Neural cell (in vitro differentiated cells): ENCODE data around the gene DSG3. TPM values are rescaled to one million over a fixed set of nuclear protein-coding genes. Genes with fewer than 3 reads are reported as not detected.

Experiments
- H2AFZ ChIP-seq: fragments of 200-600, 300-800 bp; sonication (generic), shearing (Covaris generic); 2 replicates; pipeline ENCODE4 v1.6.0; 2014; ENCODE audit warnings: low read depth, mild to moderate bottlenecking, antibody characterized with exemption, low read length, moderate library complexity
- H3F3A ChIP-seq: fragments of 200-600 bp; shearing (Covaris generic); 2 replicates; pipeline ENCODE4 v1.6.1; 2016; ENCODE audit warnings: mild to moderate bottlenecking, moderate library complexity, mixed read lengths, antibody characterized with exemption, low read length; ENCODE audit not compliant: insufficient read depth, poor library complexity, severe bottlenecking
- H3K27ac ChIP-seq: fragments of 200-600, 300-800 bp; sonication (generic), shearing (Covaris generic); 2 replicates; pipeline ENCODE4 v1.5.1; 2014; ENCODE audit warnings: mild to moderate bottlenecking, low read length, moderate library complexity
- H3K27me3 ChIP-seq: fragments of 300-800, 200-600 bp; sonication (generic), shearing (Covaris generic); 2 replicates; pipeline ENCODE4 v1.6.0; 2014; ENCODE audit warnings: mild to moderate bottlenecking, low read depth, low read length, moderate library complexity; ENCODE audit not compliant: insufficient read depth
- H3K36me3 ChIP-seq: fragments of 300-800, 200-600 bp; sonication (generic), shearing (Covaris generic); 2 replicates; pipeline ENCODE4 v1.5.1; 2014; ENCODE audit warnings: mild to moderate bottlenecking, antibody characterized with exemption, low read length, moderate library complexity; ENCODE audit not compliant: insufficient read depth
- H3K4me2 ChIP-seq: fragments of 300-800, 200-600 bp; sonication (generic), shearing (Covaris generic); 2 replicates; pipeline ENCODE4 v1.6.0; 2014; ENCODE audit warnings: mild to moderate bottlenecking, low read length
- H3K4me3 ChIP-seq: fragments of 300-800, 200-600 bp; sonication (generic), shearing (Covaris generic); 2 replicates; pipeline ENCODE4 v1.5.1; 2014; ENCODE audit warnings: mild to moderate bottlenecking, low read length, moderate library complexity
- H3K79me2 ChIP-seq: fragments of 200-600 bp; shearing (Covaris generic); replicated peaks from 2 replicates; pipeline ENCODE4 v1.6.0; 2014; ENCODE audit warnings: mild to moderate bottlenecking, low read length, moderate library complexity; ENCODE audit not compliant: insufficient read depth
- H3K9ac ChIP-seq: fragments of 300-800, 200-600 bp; sonication (generic), shearing (Covaris generic); 2 replicates; pipeline ENCODE4 v1.6.1; 2016; ENCODE audit warnings: mild to moderate bottlenecking, low read length, mixed read lengths
- H3K9me2 ChIP-seq: fragments of 200-600 bp; shearing (Covaris generic); 2 replicates; pipeline ENCODE4 v1.6.1; 2016; ENCODE audit warnings: mild to moderate bottlenecking, low read length, mixed read lengths; ENCODE audit not compliant: insufficient read depth
- H3K9me3 ChIP-seq: fragments of 200-600, 300-800 bp; sonication (generic), shearing (Covaris generic); 2 replicates; pipeline ENCODE4 v1.6.1; 2016; ENCODE audit warnings: mild to moderate bottlenecking, mixed run types, low read length, moderate library complexity, mixed read lengths
- H4K20me1 ChIP-seq: fragments of 200-600 bp; shearing (Covaris generic); 2 replicates; pipeline ENCODE4 v1.6.1; 2016; ENCODE audit warnings: mild to moderate bottlenecking, mixed run types; ENCODE audit not compliant: insufficient read depth
- EZH2 ChIP-seq: fragments of 200-600, 300-800 bp; shearing (Covaris generic), sonication (generic); IDR thresholded peaks from 2 replicates; pipeline ENCODE4 v1.6.1; 2014; ENCODE audit warnings: antibody characterized with exemption, low read length, borderline replicate concordance, mild to moderate bottlenecking; ENCODE audit not compliant: insufficient read depth, poor library complexity, severe bottlenecking
- MXI1 ChIP-seq: fragments of 450-650 bp; conservative IDR thresholded peaks from 2 replicates; pipeline ENCODE4 v1.6.1; 2014; ENCODE audit warnings: antibody characterized with exemption, mild to moderate bottlenecking; ENCODE audit not compliant: poor library complexity, severe bottlenecking
- RAD21 ChIP-seq: fragments of 450-650 bp; conservative IDR thresholded peaks from 2 replicates; pipeline ENCODE4 v1.6.1; 2014; ENCODE audit warnings: antibody characterized with exemption, mild to moderate bottlenecking, moderate library complexity
- SMC3 ChIP-seq: fragments of 450-650 bp; conservative IDR thresholded peaks from 2 replicates; pipeline ENCODE4 v1.6.1; 2014; ENCODE audit warnings: antibody characterized with exemption, mild to moderate bottlenecking, moderate library complexity; ENCODE audit not compliant: poor library complexity
- TAF1 ChIP-seq: IDR thresholded peaks from 2 replicates; pipeline ENCODE4 v1.6.1; 2012; ENCODE audit warnings: low read depth
- polyA plus RNA-seq: library from polyadenylated mRNA; depleted of rRNA; stranded (reverse); fragments of >200 nt; gene quantifications from 2 replicates; pipeline ENCODE4 v1.2.3, GENCODE V29; 2014
- TF ChIP-seq, protein P1 (sequence below): fragments of 450-650 bp; IDR thresholded peaks from 2 replicates; pipeline ENCODE4 v1.5.1; 2014; ENCODE audit warnings: antibody characterized with exemption, mild to moderate bottlenecking, moderate library complexity; ENCODE audit not compliant: poor library complexity, severe bottlenecking
- TF ChIP-seq, protein P2 (sequence below): IDR thresholded peaks from 2 replicates; pipeline ENCODE4 v1.6.1; 2012; ENCODE audit warnings: borderline replicate concordance

Gene DSG3
- polyA plus RNA-seq, 1 donor from 2014 or later: not detected

DNA sequence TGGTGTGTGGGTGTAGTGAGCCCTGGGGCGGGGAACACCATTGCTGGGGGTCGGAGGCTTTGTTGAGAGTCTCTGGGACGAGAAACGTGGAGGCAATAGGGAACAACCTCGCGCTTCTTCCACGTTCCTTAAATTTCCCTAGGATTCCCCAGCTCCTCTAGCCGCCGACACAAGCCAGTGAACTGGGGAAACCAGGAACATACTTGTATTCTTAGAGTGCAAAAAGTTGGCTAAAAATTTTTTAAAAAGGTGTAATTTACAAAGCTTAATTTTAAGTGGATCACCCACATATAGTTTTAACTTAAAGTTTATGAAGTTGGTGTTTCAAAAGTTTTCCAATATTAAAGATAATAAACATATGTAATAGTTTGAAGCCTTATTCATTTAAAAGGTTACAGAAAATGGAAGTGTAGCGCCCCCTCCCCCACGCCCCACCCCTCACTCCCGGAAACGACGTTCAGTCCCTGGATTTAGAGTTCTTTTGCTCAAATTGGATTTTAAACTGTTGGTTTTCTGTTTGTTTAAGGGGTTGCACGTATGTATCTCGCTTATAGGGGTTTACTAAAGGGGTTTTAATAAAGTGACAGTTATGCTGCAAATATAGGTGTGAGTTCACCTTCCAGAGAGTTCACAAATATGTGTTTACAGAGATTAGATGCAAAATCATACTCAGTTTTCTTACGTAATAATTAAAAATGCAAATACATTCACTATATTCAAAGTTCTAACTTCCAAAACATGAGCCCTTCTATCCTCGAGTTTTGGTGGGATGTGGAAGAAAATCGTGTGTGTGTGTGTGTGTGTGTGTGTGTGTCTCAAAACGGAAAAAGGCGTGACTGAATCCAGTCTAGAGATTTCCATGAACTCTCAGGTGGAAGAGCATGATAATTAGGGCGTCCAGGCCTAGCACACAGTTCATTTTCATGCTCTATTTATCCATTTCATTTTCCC, 51.3 kb downstream of the DSG3 start:
- TF ChIP-seq, protein P1, sequence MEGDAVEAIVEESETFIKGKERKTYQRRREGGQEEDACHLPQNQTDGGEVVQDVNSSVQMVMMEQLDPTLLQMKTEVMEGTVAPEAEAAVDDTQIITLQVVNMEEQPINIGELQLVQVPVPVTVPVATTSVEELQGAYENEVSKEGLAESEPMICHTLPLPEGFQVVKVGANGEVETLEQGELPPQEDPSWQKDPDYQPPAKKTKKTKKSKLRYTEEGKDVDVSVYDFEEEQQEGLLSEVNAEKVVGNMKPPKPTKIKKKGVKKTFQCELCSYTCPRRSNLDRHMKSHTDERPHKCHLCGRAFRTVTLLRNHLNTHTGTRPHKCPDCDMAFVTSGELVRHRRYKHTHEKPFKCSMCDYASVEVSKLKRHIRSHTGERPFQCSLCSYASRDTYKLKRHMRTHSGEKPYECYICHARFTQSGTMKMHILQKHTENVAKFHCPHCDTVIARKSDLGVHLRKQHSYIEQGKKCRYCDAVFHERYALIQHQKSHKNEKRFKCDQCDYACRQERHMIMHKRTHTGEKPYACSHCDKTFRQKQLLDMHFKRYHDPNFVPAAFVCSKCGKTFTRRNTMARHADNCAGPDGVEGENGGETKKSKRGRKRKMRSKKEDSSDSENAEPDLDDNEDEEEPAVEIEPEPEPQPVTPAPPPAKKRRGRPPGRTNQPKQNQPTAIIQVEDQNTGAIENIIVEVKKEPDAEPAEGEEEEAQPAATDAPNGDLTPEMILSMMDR: no peak
- Histone ChIP-seq H3K79me2 (no peaks in the 10 kb centered on the region), H3K4me3 (peak overlapping the region; percentile 90)

DNA sequence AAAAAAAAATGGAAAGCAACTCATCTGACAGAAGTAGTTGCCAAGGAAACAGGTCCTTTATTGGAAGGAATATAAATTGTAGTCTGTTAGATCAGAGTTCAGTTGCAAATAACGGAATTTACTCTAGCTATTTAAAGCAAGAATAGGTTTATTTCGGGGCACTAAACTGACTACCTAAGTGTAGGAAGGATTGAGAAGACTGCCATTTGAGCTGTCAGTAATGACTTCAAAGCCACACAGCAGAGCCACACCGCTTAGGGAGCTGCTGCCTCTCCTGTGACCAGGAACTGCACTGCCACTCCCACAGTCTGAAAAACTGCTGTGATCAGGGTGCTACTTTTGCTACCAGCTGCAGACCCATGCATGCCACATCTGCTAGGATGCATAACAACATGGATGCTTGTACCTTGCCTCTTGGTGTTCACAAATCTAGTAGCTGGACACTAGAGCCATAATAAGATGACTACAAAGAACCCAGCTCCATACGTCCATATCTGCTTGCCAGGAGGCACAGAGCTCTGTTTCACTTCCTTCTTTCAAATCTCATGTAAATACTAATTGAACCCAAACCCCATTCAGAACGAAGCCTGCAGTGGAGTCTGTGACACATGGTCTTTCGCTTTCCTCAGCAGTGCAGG, 52.6 kb downstream of the DSG3 start:
- H3K9me2 ChIP-seq: no peaks in the 10 kb centered on the region
- no peak overlapping the region for H3K4me2 ChIP-seq
- H3F3A ChIP-seq: no peaks in the 10 kb centered on the region
- H3K27ac ChIP-seq: no peak overlapping the region
- H3K9me3 ChIP-seq: no peaks in the 10 kb centered on the region
- no peak overlapping the region for H3K9ac ChIP-seq
- H4K20me1 ChIP-seq: no peaks in the 10 kb centered on the region
- no peak overlapping the region for H3K4me3 ChIP-seq
- H2AFZ ChIP-seq: no peak overlapping the region
- peaks cover 26% of the 10 kb centered on the region for H3K27me3 ChIP-seq
- no peaks in the 10 kb centered on the region for H3K36me3 ChIP-seq
- TF ChIP-seq, protein P2, sequence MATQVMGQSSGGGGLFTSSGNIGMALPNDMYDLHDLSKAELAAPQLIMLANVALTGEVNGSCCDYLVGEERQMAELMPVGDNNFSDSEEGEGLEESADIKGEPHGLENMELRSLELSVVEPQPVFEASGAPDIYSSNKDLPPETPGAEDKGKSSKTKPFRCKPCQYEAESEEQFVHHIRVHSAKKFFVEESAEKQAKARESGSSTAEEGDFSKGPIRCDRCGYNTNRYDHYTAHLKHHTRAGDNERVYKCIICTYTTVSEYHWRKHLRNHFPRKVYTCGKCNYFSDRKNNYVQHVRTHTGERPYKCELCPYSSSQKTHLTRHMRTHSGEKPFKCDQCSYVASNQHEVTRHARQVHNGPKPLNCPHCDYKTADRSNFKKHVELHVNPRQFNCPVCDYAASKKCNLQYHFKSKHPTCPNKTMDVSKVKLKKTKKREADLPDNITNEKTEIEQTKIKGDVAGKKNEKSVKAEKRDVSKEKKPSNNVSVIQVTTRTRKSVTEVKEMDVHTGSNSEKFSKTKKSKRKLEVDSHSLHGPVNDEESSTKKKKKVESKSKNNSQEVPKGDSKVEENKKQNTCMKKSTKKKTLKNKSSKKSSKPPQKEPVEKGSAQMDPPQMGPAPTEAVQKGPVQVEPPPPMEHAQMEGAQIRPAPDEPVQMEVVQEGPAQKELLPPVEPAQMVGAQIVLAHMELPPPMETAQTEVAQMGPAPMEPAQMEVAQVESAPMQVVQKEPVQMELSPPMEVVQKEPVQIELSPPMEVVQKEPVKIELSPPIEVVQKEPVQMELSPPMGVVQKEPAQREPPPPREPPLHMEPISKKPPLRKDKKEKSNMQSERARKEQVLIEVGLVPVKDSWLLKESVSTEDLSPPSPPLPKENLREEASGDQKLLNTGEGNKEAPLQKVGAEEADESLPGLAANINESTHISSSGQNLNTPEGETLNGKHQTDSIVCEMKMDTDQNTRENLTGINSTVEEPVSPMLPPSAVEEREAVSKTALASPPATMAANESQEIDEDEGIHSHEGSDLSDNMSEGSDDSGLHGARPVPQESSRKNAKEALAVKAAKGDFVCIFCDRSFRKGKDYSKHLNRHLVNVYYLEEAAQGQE: no peak
- TF ChIP-seq, protein P1: no peak
- no peak for TF ChIP-seq RAD21
- TF ChIP-seq EZH2: no peak
- no peak for TF ChIP-seq SMC3
- TF ChIP-seq TAF1: no peak
- TF ChIP-seq MXI1: no peak
- H3K79me2 ChIP-seq: no peaks in the 10 kb centered on the region

More for the DNA sequence above, 51.3 kb downstream of the DSG3 start:
- no peak overlapping the region for H3K27ac ChIP-seq
- no peaks in the 10 kb centered on the region for H4K20me1 ChIP-seq
- peak overlapping the region; percentile 52 for H3K9ac ChIP-seq
- H3F3A ChIP-seq: no peaks in the 10 kb centered on the region
- no peaks in the 10 kb centered on the region for H3K9me2 ChIP-seq
- no peaks in the 10 kb centered on the region for H3K9me3 ChIP-seq
- peaks cover 26% of the 10 kb centered on the region for H3K27me3 ChIP-seq
- H2AFZ ChIP-seq: peak overlapping the region; percentile 27
- no peaks in the 10 kb centered on the region for H3K36me3 ChIP-seq
- peak overlapping the region; percentile 89 for H3K4me2 ChIP-seq
